GM12801 (cell line): ENCODE results near the gene ULBP1.

Experiments used
- CTCF ChIP-seq: IDR thresholded peaks from one replicate; pipeline ENCODE4 v1.5.1; 2011; ENCODE audit warnings: control low read depth; ENCODE audit not compliant: insufficient read length; ENCODE audit errors: extremely low read depth

The ULBP1 gene

DNA sequence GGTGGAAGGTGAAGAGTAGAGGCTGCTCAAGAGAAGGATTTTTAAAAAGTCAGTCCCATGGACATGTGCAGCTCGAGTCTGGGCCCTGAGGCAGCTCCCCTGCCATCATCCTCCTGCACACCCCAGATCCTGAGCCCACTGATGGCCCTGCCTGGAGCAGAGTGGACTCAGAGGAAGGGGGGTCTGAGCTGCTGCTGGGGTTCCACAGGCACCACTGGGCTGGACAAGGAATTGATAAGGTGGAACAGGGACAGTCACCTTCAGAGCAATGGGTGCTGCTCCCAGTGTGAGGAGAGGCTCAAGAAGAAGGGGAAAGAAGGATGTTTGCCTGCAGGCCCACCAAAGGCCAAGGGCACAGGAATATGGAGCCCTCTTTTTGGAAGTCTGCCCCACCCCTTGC lies 15.7 kb upstream of the ULBP1 start:
- TF ChIP-seq CTCF: no peak

DNA sequence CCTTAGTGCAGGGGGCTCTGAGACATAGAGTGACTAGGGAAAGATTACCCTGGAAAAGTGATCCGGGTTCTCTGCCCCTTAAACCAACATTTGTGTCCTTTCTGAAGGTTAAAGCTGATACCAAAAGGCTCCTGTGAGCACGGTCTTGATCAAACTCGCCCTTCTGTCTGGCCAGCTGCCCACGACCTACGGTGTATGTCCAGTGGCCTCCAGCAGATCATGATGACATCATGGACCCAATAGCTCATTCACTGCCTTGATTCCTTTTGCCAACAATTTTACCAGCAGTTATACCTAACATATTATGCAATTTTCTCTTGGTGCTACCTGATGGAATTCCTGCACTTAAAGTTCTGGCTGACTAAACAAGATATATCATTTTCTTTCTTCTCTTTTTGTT lies 15.1 kb upstream of the ULBP1 start:
- no peak for TF ChIP-seq CTCF

DNA sequence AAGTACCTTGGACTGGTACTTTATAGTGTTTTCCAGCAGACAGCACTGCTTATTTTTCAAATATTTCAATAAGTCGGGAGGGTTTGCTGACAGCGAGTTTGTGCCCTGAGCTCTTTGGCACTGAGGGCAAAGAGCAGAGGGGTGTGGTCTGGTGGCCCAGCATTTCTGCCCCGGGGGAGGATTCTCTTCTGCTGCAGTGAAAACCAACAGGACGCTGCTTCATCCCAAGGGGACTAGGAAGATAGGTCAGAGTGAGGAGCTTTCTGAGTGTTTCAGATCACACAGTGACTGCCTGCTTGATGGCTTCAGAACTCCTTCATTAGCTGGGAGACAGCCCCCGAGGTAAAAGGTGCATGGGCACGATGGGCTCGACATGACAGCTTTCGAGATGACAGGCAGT lies 13.3 kb upstream of the ULBP1 start:
- no peak for TF ChIP-seq CTCF

DNA sequence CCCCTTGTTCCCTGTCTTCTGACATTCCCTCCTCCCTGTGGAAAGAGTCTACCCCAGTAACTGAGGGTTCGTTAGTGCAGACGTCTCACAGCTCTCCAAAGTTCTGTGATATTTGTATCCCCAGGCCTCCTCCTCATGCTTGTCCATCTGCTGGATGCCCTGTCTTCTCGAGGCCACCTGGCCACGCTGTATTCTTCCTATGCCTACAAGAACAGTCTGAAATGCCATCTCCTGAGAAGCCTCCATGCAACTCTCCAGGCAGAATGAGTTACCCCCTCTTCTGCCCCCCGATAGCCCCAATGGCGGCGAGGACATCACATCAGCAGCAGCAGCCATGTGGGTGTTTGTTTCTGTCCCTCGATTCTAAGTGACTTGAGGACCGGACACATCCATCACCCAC lies 12.6 kb upstream of the ULBP1 start:
- TF ChIP-seq CTCF: no peak

GRCh38 chr6:149951626-149952025 lies 12.1 kb upstream of the ULBP1 start:
- TF ChIP-seq CTCF: no peak

GRCh38 chr6:149960488-149960887 lies 3.3 kb upstream of the ULBP1 start:
- TF ChIP-seq CTCF: no peak

GRCh38 chr6:149961728-149962425 lies 1.9 kb upstream of the ULBP1 start:
- TF ChIP-seq CTCF: no peak
